EH (cell line): Measurements from ENCODE around the gene TREX2.

Experiments
- DNase-seq: peaks from one replicate; pipeline ENCODE4 v3.0.0-alpha.2; 2015; ENCODE audit warnings: low read depth

Gene TREX2

GRCh38 chrX:153434801-153435200 lies 11.1 kb downstream of the TREX2 start:
- no peak for DNase-seq

- no peak for DNase-seq
These were observed 12.0 kb downstream of the TREX2 start for GRCh38 chrX:153433781-153434285.

- DNase-seq = no peak
These were observed 12.6 kb downstream of the TREX2 start for GRCh38 chrX:153433161-153433680.

- no peak for DNase-seq
These were observed 15.1 kb downstream of the TREX2 start for GRCh38 chrX:153430796-153431195.

GRCh38 chrX:153426204-153426603 lies 19.7 kb downstream of the TREX2 start:
- DNase-seq = no peak

GRCh38 chrX:153423652-153424051 lies 22.2 kb downstream of the TREX2 start:
- DNase-seq = no peak

- DNase-seq = no peak
These were observed 24.0 kb downstream of the TREX2 start for GRCh38 chrX:153421856-153422255.

- no peak for DNase-seq
These were observed 24.8 kb downstream of the TREX2 start for GRCh38 chrX:153420851-153421599.

- no peak for DNase-seq
These were observed 28.2 kb downstream of the TREX2 start for GRCh38 chrX:153417637-153418036.

GRCh38 chrX:153416781-153417450 lies 28.9 kb downstream of the TREX2 start:
- peak; percentile 19 for DNase-seq

- no peak for DNase-seq
These were observed 30.9 kb downstream of the TREX2 start for GRCh38 chrX:153414856-153415510.

GRCh38 chrX:153413731-153414130 lies 32.1 kb downstream of the TREX2 start:
- DNase-seq = no peak

- DNase-seq = peak; percentile 4
These were observed 32.8 kb downstream of the TREX2 start for GRCh38 chrX:153412746-153413720.

- DNase-seq = peak; percentile 20
These were observed 33.8 kb downstream of the TREX2 start for GRCh38 chrX:153411988-153412574.

- DNase-seq = peak; percentile 25
These were observed 34.4 kb downstream of the TREX2 start, which contains the start of gene ZFP92 for GRCh38 chrX:153411255-153411987. ZFP92 (plus strand) TSS chrX:153411472; CDS start chrX:153418323, 6,851 bp downstream.

GRCh38 chrX:153410888-153411254 lies 35.0 kb downstream of the TREX2 start:
- no peak for DNase-seq

- no peak for DNase-seq
These were observed 35.5 kb downstream of the TREX2 start for GRCh38 chrX:153410373-153410772.

- no peak for DNase-seq
These were observed 36.3 kb downstream of the TREX2 start for GRCh38 chrX:153409414-153410101.

GRCh38 chrX:153408871-153409351 lies 36.9 kb downstream of the TREX2 start:
- DNase-seq = no peak
